B cell (primary cell): Measurements from ENCODE around the gene PCDHA3.
"Not testable (repeated sequence)": the region's sequence is repeated elsewhere in the genome, so short reads cannot be mapped to it uniquely, and the experiment has no call there.

Experiments
- CTCF ChIP-seq: fragments of 200-600 bp; IDR thresholded peaks from one replicate; pipeline ENCODE4 v1.8.0; 2022; ENCODE audit warnings: antibody characterized with exemption, mild to moderate bottlenecking
- EZH2 ChIP-seq: IDR thresholded peaks from 2 replicates; pipeline ENCODE4 v1.6.1; 2012; ENCODE audit warnings: borderline replicate concordance, low read depth, mild to moderate bottlenecking, moderate library complexity, low read length; ENCODE audit not compliant: insufficient read depth, poor library complexity, severe bottlenecking

GRCh38 chr5:140787422-140787821 is 13.4 kb upstream of the PCDHA3 start:
- TF ChIP-seq CTCF, EZH2: not testable (repeated sequence)
